D721Med (cell line): ENCODE data around the gene TTC24.

ENCODE experiments used
- DNase-seq: peaks from one replicate; pipeline ENCODE4 v3.0.0; 2011; ENCODE audit warnings: low spot score; ENCODE audit not compliant: insufficient read length
- FAIRE-seq: peaks from 2 replicates; lab custom pipeline; 2011; peaks lifted over from hg19 to GRCh38; lab: Jason Lieb, UNC
- TF ChIP-seq, protein P1 (sequence below): IDR thresholded peaks from 2 replicates; pipeline ENCODE4 v1.5.1; 2012; ENCODE audit warnings: mild to moderate bottlenecking, control low read depth; ENCODE audit not compliant: insufficient read depth; ENCODE audit errors: missing control alignments

TTC24 gene

DNA sequence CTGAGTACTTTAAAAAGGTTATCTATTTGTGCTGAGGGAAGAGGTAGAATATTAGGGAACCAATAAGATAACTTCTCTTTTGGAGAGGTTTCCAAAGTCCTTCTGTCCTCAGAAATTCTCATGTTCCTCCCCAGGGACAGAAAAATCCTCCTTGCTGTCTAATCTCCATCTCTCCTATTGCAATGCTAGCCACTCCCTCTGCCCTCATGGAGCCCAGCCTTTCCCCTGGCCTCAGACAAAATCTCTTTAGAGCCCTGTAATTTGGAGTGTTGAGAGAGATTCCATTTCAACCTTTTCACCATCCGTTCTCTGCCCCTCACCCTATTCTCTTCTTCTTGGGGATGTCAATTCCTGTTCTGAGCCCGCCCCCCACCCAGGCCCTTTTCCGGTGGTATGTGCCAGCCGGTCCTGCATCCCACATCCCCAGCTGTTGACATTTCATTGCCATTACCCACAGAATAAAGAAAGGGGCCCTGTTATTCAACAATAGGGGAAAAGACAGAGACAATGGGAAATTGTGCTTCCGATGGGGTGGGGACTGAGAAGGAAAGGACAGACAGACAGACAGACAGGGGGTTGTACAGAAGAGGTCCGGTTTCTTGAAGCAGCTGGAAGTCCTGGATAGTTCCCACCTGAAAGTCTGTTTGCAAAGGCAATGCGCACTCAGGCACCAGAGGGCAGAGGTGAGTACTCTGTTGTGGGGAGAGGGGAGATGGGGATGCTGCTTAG, 39.5 kb downstream of the TTC24 start, which contains the start of gene HAPLN2:
HAPLN2 (plus strand) TSS at position 563 of the 729 bp plus-strand sequence. CDS start 4,076 bp downstream, outside the sequence.
- no peak for DNase-seq
- no peak for FAIRE-seq
- TF ChIP-seq, protein P1, sequence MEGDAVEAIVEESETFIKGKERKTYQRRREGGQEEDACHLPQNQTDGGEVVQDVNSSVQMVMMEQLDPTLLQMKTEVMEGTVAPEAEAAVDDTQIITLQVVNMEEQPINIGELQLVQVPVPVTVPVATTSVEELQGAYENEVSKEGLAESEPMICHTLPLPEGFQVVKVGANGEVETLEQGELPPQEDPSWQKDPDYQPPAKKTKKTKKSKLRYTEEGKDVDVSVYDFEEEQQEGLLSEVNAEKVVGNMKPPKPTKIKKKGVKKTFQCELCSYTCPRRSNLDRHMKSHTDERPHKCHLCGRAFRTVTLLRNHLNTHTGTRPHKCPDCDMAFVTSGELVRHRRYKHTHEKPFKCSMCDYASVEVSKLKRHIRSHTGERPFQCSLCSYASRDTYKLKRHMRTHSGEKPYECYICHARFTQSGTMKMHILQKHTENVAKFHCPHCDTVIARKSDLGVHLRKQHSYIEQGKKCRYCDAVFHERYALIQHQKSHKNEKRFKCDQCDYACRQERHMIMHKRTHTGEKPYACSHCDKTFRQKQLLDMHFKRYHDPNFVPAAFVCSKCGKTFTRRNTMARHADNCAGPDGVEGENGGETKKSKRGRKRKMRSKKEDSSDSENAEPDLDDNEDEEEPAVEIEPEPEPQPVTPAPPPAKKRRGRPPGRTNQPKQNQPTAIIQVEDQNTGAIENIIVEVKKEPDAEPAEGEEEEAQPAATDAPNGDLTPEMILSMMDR: peak; percentile 56

- no peak for FAIRE-seq
Observed at GRCh38 chr1:156619582-156619955, 40.0 kb downstream of the TTC24 start.

GRCh38 chr1:156622581-156623297, 43.2 kb downstream of the TTC24 start:
- TF ChIP-seq, protein P1: no peak
- DNase-seq: no peak

More at GRCh38 chr1:156619582-156619955, 40.0 kb downstream of the TTC24 start:
- no peak for DNase-seq
- TF ChIP-seq, protein P1: no peak

DNA sequence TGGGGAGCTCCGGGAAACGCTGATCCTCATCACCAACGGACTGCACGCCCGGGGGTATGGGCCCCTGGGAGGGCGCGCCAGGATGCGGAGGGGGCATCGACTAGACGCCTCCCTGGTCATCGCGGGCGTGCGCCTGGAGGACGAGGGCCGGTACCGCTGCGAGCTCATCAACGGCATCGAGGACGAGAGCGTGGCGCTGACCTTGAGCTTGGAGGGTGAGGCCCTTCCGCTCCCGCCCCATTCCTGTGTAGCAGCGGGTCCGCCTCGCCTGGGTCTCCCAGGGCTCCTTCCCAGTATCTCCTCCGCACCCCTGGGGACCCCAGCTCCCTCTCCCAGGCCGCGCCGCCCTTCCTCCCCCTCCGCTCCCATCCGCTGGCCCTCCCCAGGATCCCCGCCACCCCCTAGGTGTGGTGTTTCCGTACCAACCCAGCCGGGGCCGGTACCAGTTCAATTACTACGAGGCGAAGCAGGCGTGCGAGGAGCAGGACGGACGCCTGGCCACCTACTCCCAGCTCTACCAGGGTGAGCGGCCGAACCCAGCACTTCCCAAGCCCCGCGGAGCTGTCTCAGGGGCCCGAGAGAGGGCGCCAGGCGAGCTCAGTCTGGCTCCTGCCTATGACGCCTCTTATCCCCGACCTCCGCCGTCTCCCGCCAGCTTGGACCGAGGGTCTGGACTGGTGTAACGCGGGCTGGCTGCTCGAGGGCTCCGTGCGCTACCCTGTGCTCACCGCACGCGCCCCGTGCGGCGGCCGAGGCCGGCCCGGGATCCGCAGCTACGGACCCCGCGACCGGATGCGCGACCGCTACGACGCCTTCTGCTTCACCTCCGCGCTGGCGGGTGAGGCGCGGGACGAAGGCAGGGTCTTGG, 44.7 kb downstream of the TTC24 start:
- no peak for FAIRE-seq
- DNase-seq: no peak
- TF ChIP-seq, protein P1: peak; percentile 45

More at GRCh38 chr1:156622581-156623297, 43.2 kb downstream of the TTC24 start:
- no peak for FAIRE-seq

GRCh38 chr1:156624814-156625435, 45.4 kb downstream of the TTC24 start:
- DNase-seq (no peak), FAIRE-seq (no peak)
- TF ChIP-seq, protein P1: no peak

GRCh38 chr1:156625436-156626078, 46.0 kb downstream of the TTC24 start:
- FAIRE-seq (no peak), DNase-seq (no peak)
- TF ChIP-seq, protein P1: peak; percentile 70
